NCI-H69 (cell line): ENCODE measurements around the gene ARFGAP1.

Experiments used
- DNase-seq: peaks from one replicate; lab custom pipeline; 2025; lab: John Stamatoyannopoulos, UW

ARFGAP1 gene

DNA sequence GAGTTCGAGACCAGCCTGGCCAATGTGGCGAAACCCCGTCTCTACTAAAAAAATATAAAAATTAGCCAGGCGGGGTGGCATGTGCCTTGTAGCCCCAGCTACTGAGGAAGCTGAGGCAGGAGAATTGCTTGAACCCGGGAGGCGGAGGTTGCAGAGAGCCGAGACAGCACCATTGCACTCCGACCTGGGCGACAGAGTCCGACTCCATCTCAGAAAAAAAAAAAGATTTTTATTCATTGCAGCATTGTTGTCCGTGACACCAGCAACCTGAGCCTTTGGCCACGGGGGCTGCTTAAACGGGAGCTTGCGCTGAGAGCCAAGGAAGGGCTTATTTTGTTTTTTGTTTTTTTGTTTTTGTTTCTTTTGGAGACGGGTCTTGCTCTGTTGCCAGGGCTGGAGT lies 7.3 kb downstream of the ARFGAP1 start:
- no peak for DNase-seq

GRCh38 chr20:63280371-63280770 lies 7.8 kb downstream of the ARFGAP1 start:
- no peak for DNase-seq

GRCh38 chr20:63280929-63281545 lies 8.4 kb downstream of the ARFGAP1 start:
- peak; percentile 3 for DNase-seq

- DNase-seq: no peak
Observed at GRCh38 chr20:63281742-63282665, 9.4 kb downstream of the ARFGAP1 start.

GRCh38 chr20:63282946-63283345 lies 10.3 kb downstream of the ARFGAP1 start:
- no peak for DNase-seq

- no peak for DNase-seq
Observed at GRCh38 chr20:63283397-63284082, 10.9 kb downstream of the ARFGAP1 start.

- no peak for DNase-seq
Observed at GRCh38 chr20:63284083-63284440, 11.4 kb downstream of the ARFGAP1 start.

GRCh38 chr20:63284544-63284949 lies 11.9 kb downstream of the ARFGAP1 start:
- DNase-seq: no peak

DNA sequence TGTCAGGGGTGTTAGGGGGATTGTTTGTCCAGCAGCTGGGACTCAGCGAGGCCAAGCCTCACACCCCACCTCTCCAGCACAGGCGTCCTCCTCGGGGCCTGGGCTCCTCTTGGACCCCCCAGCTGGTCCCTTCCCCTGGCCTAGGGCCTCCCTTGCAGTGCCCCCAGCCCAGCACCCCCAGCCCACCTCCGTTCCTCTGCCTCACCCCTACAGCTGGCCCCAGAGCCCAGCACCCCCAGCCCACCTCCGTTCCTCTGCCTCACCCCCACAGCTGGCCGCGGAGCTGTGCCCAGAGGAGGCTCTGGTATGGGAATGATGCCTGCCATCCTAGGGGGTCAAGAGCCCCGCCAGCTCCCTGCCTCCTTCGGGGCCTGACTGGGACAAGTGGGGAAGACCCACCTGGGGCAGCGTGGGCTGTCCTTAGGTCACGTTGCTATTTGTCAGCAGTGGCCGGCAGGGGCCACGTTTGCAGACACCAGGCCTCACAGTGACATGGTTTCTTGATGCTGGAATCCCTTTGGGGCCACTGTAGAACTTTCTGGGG lies 12.4 kb downstream of the ARFGAP1 start:
- no peak for DNase-seq

DNA sequence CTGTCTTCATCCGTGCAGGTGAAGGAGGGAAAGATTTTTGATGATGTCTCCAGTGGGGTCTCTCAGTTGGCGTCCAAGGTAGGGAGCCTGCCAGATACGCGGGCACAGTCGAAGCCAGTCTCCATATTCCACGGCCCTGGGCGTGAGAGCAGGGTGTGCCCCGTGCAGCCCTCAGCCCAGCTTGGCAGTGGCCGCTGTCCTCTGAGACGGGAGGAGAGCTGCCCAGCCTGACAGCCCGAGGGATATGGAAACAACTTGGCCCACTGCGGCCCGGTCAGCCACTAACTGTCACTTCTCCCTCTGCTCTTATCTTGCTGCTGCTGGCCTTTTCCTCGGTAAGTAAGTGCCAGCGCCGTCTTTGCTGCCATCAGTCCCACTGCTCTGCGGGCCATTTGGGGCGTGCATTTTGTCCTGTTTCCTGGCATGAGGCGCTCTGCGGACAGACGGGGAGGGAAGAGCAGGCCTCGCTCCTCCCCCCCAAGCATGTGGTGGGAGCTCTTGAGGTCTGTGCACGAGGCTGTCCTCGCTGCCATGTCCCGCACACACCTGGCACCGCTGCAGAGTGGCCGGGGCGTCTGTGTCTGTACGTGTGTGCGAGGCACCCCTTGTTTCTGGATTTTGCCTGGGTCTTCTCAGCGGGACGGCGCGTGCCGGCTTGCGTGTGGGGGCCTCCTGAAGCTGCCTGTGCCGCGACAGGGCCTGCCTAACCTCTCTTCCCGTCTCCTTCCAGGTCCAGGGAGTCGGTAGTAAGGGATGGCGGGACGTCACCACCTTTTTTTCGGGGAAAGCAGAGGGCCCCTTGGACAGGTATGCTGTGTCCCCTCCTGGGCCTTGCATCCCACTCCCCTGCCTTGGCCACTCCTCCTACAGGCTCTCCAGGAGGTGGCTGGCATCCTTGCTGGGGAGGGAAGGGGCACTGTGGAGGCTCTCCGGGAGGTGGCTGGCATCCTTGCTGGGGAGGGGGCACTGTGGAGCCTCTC lies 13.3 kb downstream of the ARFGAP1 start:
- DNase-seq: no peak

GRCh38 chr20:63286781-63287696 lies 14.4 kb downstream of the ARFGAP1 start:
- no peak for DNase-seq

GRCh38 chr20:63287697-63288580 lies 15.3 kb downstream of the ARFGAP1 start:
- no peak for DNase-seq

DNA sequence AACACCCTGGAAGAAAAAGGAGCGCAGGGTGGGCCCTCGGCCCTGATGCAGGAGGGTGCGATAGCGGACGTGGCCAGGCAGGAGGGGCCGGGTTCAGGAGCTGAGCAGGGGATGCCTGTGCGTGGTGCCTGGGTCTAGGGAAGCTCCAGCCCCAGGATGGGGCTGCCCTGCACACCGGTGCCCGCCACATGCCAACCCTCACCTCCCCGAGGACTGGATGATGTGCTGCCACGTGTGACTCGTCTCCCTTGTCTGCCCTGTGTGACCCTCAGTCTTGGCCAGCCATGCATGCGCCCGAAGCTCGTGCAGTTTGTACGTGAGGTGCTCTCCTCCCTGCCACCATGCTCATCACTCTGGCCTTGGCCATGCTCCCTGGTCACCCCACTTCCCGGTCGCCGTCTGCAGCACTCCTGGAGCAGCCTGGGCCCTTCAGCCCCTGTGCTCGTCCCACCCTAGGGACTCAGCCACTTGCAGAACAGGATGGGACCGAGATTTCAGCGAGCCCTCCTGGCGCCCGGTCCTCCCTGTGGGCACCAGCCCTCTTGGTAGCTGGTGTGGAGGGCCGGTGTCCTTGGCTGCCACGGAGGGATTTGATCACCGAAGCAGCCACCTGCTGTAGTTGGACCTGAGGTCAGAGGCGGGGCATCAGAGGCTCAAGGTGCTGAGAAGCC lies 16.1 kb downstream of the ARFGAP1 start:
- no peak for DNase-seq

- DNase-seq: no peak
Observed at GRCh38 chr20:63289311-63290135, 16.9 kb downstream of the ARFGAP1 start.

- no peak for DNase-seq
Observed at GRCh38 chr20:63290136-63290676, 17.6 kb downstream of the ARFGAP1 start.

DNA sequence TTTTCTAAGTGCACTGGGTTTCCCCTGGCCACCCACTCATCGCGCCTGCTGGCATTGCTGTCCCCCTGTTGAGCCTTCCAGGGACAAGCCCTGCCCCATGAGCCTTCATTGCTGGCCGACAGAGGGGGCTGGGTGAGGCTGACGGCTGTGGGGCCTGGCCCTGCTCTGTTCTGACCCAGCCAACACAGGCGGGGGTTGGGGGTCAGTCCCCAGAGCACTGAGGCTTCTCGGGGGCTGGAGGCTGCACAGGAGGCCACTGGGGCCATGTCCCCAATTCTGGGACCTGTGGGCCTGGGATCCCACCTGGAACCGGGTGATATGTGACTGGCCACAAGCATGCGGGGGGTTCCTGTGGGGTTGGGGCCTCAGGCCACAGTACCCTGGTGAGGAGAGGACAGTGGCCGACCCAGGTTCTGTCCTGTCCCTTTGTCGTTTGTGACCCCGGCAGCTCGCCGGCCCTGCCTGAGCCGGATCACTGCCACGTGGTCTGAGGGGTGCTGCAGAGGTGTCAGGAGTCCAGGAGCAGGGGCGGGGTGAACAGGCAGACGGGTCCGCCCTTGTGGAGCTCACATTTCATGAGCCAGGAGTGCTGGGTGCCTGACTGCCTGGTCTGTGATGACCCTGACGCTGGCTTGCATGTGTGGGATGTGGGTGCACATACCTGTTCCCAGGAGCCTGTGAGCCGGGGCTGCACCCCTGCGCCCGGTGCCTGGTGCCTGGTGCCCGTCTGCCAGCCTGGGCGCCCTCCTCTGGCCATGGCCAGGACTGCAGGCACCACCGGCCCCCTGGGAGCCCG lies 18.3 kb downstream of the ARFGAP1 start:
- DNase-seq: peak; percentile 27

GRCh38 chr20:63291811-63292210 lies 19.2 kb downstream of the ARFGAP1 start:
- DNase-seq: no peak
